Ramos (cell line): ENCODE results near the gene PAFAH1B1.
"Not testable (repeated sequence)": the region's sequence is repeated elsewhere in the genome, so short reads cannot be mapped to it uniquely, and the experiment has no call there.

Experiments
- in situ Hi-C: fragments of 300-500 bp; cut with MboI; formaldehyde crosslinking; loops from one replicate; pipeline ENCODE4 v1.14.3; 2022; ENCODE audit warnings: low sequenced_read_pairs; ENCODE audit not compliant: unreplicated experiment

PAFAH1B1 gene

DNA sequence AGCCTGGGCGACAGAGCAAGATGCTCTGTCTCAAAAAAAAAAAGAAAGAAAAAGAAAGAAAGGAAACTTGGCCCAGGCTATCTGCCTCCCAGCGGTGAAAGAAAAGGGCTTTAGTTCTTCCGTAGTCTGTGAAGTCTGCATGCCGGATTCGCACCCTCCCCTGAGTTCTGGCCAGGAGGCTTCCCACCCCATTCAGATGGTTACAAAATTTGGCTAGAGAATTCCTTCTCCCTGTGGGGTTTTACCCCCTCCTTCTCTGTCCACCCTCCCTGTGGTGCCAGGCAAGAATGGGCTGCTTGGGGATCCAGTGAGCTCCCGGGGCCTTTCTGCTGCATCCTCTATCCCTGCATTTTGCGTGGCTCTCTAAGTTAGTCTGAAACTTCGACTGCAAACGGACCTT, 37.8 kb downstream of the PAFAH1B1 start:
- in situ Hi-C loops, result no loop called here

DNA sequence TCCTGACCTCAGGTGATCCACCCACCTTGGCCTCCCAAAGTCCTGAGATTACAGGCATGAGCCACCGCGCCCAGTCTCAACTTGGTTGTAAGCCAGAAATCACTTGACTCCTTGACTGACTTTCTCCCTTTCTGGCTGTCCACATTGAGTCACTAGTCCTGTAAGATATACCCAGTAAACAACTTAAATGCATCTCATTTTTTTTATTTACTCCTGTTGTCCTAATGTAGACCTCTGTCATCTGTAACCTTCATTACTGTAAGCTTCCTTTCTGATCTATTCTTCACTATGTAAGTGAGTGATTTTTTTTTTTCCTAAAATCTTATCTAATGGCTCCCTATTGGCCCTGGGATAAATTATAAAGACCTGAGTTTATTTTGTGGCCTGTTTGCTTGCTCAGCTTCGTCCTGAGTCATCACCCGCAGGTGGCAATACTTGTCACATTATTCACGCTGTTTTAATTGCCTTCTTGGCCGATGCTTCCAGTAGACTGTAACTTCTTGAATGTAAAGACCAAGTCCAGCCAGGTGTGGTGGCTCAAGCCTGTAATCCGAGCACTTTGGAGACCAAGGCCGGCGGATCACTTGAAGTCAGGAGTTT, 41.0 kb downstream of the PAFAH1B1 start:
- in situ Hi-C loops, result no loop called here

DNA sequence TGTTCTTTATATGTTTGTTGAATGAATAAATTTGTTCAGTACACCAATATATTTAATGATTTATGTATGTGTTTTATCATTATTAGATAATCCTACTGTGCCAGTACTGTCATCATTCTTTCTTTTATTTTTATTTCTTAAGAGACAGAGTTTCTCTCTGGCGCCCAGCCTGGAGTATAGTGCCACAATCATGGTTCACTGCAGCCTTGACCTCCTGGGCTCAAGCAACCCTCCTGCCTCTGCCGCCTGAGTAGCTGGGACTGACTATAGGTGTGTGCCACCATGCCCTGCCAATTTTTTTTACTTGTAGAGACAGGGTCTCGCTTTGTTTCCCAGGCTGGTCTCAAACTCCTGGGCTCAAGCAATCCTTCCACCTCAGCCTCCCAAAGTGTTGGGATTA, 41.8 kb downstream of the PAFAH1B1 start:
- in situ Hi-C loops, result no loop called here

DNA sequence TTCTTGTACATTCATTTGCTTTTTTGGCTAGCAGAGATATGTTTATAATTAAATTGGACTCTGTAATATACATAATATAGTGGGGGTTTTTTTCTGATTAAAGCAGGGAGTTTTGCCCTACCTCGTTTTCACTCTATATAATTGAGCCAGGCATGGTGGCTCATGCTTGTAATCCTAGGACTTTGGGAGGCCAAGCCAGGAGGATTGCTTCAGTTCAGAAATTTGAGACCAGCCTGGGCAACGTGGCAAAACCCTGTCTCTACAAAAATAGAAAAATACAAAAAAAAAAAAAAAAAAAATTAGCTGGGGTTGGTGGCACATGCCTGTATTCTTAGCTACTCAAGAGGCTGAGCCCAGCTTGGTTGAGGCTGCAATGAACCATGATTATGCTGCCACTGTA, 42.2 kb downstream of the PAFAH1B1 start:
- in situ Hi-C loops, result no loop called here

DNA sequence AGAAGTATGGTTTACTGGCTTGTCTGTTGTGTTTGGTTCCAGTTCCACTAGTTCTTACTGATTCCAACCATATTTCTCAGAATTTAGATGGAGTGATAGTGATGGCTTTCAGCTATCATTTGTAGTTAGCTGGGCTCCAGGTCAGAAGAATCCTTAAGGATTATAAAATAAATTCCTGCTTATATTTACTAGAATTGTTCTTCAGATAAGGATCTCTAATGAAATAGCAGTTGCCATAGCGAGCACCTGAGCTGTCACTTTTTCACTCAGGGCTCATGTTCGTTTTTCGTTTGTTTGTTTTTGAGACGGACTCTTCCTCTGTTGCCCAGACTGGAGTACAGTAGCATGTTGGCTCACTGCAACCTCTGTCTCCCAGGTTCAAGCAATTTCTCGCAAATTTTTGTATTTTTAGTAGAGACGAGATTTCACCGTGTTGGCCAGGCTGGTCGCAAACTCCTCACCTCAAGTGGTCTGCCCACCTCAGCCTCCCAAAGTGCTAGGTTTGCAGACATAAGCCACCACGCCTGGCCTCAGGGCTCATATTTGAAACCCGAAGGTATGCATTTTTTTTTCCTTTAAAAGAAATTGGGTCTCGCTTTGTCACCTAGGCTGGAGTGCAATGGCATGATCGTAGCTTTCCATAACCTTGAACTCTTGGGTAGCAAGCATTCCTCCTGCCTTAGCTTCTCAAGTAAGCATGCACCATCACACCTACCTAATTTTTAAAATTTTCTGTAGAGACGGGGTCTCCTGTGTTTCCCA, 42.9 kb downstream of the PAFAH1B1 start:
- in situ Hi-C loops, result no loop called here

DNA sequence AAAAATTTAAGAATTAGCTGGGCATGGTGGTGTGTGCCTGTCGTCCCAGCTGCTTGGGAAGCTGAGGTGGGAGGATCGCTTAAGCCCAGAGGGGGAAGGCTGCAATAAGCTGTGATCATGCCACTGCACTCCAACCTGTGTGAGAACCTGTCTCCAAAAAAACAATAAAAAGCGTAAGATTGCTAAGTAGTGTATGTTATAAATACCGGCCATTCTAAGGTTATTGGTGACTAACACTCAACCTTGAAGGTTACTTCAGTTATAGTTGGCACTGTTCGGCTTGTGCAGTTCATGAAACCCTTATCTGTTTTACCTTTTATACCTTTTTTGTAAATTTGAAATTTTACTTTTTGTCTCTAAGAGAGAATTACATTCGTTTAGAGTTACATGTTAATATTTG, 44.0 kb downstream of the PAFAH1B1 start:
- in situ Hi-C loops, result no loop called here

DNA sequence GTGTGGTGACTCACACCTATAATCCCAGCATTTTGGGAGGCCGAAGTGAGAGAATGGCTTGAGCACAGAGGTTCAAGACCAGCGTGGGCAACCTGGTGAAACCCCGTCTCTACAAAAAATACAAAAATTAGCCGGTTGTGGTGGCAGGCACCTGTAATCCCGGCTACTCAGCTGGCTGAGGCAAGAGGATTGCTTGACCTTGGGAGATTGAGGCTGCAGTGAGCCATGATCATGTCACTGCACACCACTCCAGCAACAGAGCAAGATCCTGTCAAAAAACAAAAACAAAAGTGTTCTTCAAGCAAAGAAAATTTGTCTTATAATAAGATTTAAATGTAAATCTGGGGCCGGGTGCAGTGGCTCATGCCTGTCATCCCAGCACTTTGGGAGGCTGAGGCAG, 51.5 kb downstream of the PAFAH1B1 start:
- in situ Hi-C loops, result no loop called here

DNA sequence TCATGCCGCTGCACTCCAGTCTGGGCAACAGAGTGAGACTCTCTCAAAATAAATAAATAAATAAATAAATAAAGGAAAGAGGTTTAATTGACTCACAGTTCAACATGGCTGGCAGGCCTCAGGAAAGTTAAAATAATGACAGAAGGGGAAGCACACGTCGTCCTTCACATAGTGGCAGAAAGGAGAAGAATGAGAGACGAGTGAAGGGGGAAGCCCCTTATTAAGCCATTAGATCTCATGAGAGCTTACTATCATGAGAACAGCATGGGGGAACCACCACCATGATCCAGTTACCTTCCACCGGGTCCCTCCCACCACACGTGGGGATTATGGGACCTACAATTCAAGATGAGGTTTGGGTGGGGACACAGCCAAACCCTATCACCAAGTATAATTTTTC, 54.5 kb downstream of the PAFAH1B1 start:
- in situ Hi-C loops, result no loop called here

DNA sequence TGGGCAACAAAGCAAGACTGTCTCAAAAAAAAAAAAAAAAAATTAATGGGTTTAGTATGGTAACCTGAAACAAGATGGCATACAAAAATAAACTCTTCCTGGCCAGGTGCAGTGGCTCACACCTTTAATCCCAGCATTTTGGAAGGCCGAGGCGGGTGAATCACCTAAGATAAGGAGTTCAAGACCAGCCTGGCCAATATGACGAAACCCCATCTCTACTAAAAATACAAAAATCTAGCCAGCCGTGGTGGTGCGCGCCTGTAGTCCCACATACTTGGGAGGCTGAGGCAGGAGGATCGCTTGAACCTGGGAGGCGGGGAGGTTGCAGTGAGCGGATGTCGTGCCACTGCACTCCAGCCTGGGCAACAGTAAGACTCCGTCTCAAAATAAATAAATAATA, 55.7 kb downstream of the PAFAH1B1 start:
- in situ Hi-C loops, result no loop called here

DNA sequence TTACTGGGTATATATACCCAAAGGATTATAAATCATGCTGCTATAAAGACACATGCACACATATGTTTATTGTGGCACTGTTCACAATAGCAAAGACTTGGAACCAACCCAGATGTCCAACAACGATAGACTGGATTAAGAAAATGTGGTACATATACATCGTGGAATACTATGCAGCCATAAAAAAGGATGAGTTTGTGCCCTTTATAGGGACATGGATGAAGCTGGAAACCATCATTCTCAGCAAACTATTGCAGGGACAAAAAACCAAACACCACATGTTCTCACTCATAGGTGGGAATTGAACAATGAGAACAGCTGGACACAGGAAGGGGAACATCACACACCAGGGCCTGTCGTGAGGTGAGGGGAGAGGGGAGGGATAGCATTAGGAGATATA, 59.5 kb downstream of the PAFAH1B1 start:
- in situ Hi-C loops, result not testable (repeated sequence)

DNA sequence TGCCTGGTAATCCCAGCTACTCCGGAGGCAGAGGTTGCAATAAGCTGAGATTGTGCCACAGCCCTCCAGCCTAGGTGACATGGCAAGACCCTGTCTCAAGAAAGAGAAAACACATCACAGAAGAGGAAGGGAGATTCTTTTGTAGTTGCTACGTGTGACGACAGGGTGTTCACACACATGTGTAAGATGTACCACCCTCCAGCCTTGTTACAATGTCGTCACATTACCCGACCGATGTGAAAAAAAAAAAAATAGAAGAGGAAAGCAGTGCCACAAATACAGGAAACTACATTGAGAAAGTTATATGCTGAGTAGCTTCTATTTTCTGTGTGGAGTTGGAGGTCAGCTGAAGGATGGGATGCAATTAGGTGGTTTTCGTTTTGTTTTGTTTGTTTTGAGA, 62.1 kb downstream of the PAFAH1B1 start:
- in situ Hi-C loops, result no loop called here

DNA sequence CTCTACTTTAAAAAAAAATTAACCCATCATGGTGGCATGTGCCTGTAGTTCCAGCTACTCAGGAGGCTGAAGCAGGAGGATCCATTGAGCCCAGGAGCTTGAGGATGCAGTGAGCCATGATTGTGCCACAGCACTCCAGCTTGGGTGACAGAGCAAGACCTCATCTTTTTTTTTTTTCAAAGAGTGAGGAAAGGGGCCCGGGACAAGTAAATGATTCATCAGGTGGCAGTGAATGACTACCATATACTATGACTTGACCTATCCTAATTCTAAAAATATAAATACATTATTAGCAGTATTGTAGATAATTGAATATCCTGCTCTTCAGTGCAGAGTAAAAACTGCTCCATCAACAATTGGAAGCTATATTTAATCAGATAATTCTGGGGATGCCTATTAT, 62.8 kb downstream of the PAFAH1B1 start:
- in situ Hi-C loops, result no loop called here

DNA sequence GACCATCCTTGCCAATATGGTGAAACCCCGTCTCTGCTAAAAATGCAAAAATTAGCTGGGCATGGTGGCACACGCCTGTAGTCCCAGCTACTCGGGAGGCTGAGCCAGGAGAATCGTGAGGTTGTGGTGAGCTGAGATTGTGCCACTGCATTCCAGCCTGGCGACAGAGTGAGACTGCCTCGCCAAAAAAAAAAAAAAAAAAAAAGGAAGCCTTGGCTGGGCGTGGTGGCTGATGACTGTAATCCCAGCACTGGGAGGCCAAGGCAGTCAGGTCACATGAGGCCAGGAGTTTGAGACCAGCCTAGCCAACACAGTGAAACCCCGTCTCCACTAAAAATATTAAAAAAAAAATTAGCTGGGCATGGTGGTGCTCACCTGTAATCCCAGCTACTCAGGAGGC, 65.9 kb downstream of the PAFAH1B1 start:
- in situ Hi-C loops, result not testable (repeated sequence)

DNA sequence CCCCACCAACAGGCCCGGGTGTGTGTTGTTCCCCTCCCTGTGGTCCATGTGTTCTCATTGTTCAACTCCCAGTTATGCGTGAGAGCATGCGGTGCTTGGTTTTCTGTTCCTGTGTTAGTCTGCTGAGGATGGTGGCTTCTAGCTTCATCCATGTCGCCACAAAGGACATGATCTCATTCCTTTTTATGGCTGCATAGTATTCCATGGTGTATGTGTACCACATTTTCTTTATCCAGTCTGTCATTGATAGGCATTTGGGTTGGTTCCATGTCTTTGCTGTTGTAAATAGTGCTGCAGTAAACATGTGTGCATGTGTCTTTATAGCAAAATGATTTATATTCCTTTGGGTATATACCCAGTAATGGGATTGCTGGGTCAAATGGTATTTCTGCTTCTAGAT, 67.0 kb downstream of the PAFAH1B1 start:
- in situ Hi-C loops, result not testable (repeated sequence)

DNA sequence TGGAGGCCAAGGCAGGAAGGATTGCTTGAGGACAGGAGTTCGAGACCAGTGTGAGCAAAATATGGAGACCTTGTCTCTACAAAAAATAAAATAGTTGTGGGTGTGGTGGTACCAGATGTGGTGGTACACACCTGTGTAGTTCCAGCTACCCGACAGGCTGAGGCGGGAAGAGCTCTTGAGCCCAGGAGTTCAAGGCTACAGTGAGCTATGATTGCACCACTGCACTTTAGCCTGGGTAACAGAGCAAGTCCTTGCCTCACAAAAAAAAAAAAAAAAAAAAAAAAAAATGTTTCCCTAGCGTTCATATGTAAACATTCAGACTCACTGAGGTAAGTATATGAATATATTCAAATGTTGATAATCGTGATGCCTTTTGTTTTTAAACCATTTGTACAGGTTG, 78.6 kb downstream of the PAFAH1B1 start:
- in situ Hi-C loops, result no loop called here

DNA sequence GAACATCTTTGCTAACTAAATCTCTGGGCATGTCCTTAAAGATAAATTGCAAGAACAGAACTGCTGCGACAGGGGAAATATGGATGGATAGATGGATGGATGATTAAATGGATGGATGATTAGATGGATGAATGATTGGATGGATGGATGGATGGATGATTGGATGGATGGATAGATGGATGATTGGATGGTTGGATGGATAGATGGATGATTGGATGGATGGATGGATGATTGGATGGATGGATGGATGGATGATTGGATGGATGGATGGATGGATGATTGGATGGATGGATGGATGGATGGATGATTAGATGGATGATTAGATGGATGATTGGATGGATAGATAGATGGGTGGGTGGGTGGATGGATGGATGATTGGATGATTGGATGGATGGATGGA, 85.8 kb downstream of the PAFAH1B1 start:
- in situ Hi-C loops, result not testable (repeated sequence)

DNA sequence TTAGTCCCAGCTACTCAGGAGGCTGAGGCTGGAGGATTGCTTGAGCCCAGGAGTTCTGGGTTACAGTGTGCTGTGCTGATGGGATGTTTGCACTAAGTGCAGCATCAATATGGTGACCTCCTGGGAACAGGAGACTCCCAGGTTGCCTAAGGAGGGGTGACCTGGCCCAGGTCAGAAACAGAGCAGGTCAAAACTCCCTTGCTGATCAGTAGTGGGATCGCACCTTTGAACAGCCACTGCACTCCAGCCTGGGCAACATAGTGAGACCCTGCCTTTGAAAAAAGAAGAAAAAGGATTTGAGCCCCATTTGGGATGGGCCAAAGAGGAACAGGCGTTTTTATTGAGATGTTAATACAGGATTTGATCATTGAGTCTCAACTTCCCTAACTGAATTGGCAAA, 87.5 kb downstream of the PAFAH1B1 start:
- in situ Hi-C loops, result no loop called here

DNA sequence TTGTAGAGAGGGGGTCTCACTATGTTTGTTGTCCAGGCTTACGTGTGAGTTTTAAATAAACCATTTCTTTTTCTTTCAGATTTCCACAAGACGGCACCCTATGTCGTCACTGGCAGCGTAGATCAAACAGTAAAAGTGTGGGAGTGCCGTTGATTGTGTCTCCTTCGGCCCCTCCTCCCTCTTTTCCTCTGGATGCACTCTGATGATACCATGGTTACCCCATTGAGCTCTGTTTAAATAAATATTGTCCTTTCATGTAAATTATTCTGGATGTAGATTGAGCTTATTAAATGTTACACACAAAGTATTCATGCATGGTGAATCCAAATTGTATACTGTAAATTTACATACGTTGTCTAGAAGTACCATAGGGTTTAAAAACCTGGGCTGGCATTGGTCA, 88.2 kb downstream of the PAFAH1B1 start:
- in situ Hi-C loops, result no loop called here

DNA sequence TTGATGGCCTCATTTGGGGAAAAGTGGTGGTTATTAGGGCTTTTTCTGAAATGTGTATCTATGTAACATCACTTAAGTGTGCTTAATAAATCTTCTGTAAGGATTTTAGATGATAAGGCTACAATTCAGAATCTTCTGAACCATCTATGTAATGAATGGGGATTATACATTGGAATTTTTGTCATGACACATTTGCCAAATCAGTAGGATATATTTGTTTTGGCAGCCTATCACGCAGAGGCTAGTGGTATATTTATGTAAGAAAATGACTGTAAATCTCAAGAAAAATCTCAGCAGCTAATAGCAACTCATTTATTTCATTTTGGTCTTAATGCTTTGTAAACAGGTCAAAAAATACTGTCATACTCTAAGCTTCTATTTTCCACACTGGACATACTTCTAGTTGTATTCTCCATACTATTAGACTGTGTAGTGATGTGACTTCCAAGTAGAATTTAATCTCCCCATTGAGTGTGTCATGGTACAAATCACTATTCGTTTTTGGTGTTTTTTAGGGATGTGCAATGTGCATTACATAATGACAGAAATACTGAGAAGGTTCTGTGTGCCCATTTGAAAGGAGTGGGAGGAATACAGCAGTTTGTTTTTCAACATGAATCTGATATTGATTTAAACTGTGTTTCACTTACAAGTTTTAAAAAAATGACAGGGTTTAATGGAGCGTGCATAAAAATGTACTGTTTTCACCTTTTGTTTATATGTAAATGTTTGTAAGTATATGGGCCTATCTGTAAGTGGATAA, 88.9 kb downstream of the PAFAH1B1 start:
- in situ Hi-C loops, result no loop called here

DNA sequence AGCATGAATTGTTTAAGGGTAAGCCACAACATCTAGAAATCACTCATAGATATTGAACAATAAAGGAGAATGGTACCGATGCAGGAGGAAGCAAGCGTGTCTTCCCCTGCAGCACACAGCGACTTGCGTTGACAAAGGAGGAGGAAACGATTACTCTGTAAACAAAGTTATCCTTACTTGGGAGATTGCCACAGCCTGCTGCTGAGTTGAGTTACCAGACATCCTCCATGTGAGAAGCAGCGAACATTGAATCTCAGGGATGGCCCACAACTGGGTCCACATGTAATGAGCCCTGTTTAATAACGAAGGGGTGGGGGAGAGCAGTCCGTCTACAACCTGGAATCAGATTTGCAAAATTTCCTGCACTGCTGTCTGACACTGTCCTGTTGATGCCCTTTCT, 90.5 kb downstream of the PAFAH1B1 start:
- in situ Hi-C loops, result no loop called here

DNA sequence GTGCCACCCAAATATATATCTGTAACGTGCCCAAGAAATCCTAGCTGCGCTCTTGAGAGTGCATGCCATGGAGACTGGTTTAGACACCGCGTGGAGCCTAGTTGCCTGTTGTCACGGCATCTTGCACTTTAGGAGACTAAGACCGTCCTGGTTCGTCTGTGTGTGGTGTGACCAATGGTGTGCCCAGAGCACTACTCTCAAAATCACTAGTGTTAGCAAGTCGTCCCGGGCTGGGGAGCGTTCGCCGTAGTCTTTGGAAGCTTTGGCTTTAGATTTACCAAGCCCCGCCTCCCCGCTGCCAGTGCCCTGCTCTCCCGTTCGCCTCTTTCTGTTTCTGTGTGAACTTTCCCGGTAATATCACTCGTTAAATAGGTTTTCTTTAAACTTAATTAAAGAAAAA, 91.1 kb downstream of the PAFAH1B1 start:
- in situ Hi-C loops, result no loop called here

DNA sequence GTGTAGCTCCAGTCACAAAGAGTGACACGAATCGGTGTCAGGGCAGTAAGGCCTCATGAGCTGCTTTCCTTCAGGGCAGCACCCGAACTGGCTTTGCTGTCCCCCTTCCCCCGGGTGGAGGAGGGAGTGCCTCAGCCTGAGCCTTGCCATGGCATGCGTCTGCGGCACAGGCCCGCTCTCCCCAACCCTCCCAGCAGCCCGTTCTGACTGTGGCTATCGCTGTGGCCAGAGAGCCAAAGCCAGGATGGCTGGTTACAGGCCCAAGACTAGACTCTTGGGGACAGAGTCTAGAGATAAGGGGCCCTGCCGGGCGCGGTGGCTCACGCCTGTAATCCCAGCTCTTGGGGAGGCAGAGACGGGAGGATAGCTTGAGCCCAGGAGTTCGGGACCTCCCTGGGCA, 92.2 kb downstream of the PAFAH1B1 start:
- in situ Hi-C loops, result no loop called here
